ENCODE results near the gene SPATA6L. TPM values are rescaled to one million over a fixed set of nuclear protein-coding genes. Genes with fewer than 3 reads are reported as not detected.

Gene SPATA6L
- total and polyA plus RNA-seq, 2 experiments from 2014 or later, result 0.65 to 0.69 TPM

GRCh38 chr9:4677392-4677791, 11.1 kb upstream of the SPATA6L start:
- Histone ChIP-seq H3K4me3 (no peak overlapping the region), H3K9ac (no peak overlapping the region), H3K4me2 (ENCODE audit: unreplicated experiment) (no peak overlapping the region), H3K27ac (no peak overlapping the region), H3F3A (ENCODE audit: insufficient read depth) (peaks cover 37% of the 10 kb centered on the region), H3K36me3 (ENCODE audit: low read depth) (no peaks in the 10 kb centered on the region), H3K79me2 (ENCODE audit: insufficient read depth) (peaks cover 29% of the 10 kb centered on the region), H4K20me1 (ENCODE audit: insufficient read depth) (no peaks in the 10 kb centered on the region), H3K27me3 (replicated peaks; ENCODE audit: insufficient read depth) (no peaks in the 10 kb centered on the region), H2AFZ (no peak overlapping the region), H3K9me3 (ENCODE audit: low read depth) (no peaks in the 10 kb centered on the region), H3K4me1 (ENCODE audit: insufficient read depth) (peaks cover 32% of the 10 kb centered on the region), H3K9me2 (ENCODE audit: insufficient read depth) (no peaks in the 10 kb centered on the region)
- 78 to 85% methylated on average over 3 of the region's 3 CpGs for WGBS, 2 experiments (ENCODE audit: low coverage in 1 of 2, low lambda C conversion rate in 2 of 2, missing lambda C conversion rate in 2 of 2)
- TF ChIP-seq EZH2phosphoT487 (IDR thresholded peaks at IDR 0.05; ENCODE audit: insufficient read depth, low read depth) (no peak), EZH2 (IDR thresholded peaks at IDR 0.05; ENCODE audit: insufficient read depth, poor library complexity, severe bottlenecking) (no peak)
- no peak for DNase-seq
- in situ Hi-C loops (cut with MboI), result no loop called here

DNA sequence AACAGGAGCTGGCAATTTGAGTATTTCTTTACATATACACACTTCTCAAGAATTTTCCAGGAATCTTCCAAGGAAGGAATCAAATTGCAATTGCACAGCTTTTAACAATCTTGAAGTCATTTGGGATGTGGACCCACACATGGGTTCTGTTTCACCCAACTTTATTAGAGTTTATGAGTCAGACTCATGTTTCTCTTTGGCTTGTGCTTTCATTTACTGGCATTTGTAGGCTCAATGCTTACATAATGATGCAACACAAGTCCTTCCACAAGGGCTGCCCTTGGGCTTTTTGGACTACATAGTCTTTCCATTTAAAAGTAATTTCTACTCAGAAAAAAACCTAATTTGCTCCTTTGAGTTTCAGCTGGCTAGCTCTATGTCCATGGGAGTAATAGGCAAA, 8.5 kb upstream of the SPATA6L start:
- 0 out of 2 replicates have a peak overlapping the region, but pooled peaks have one; percentile 19 for H3K4me3 ChIP-seq
- H3K4me1 ChIP-seq (ENCODE audit: insufficient read depth), result peaks cover 23% of the 10 kb centered on the region
- peak overlapping the region; percentile 29 for H3K4me2 ChIP-seq (ENCODE audit: unreplicated experiment)
- peak; percentile 93 for DNase-seq
- no peaks in the 10 kb centered on the region for H3K9me2 ChIP-seq (ENCODE audit: insufficient read depth)
- H3F3A ChIP-seq (ENCODE audit: insufficient read depth), result peaks cover 20% of the 10 kb centered on the region
- H4K20me1 ChIP-seq (ENCODE audit: insufficient read depth), result no peaks in the 10 kb centered on the region
- H3K27ac ChIP-seq, result peak overlapping the region; percentile 66
- H3K79me2 ChIP-seq (ENCODE audit: insufficient read depth), result peaks cover 3% of the 10 kb centered on the region
- in situ Hi-C loops (cut with MboI), result no loop called here
- no peaks in the 10 kb centered on the region for H3K36me3 ChIP-seq (ENCODE audit: low read depth)
- no peaks in the 10 kb centered on the region for H3K27me3 ChIP-seq (replicated peaks; ENCODE audit: insufficient read depth)
- TF ChIP-seq EZH2 (IDR thresholded peaks at IDR 0.05; ENCODE audit: insufficient read depth, poor library complexity, severe bottlenecking) (no peak), EZH2phosphoT487 (IDR thresholded peaks at IDR 0.05; ENCODE audit: insufficient read depth, low read depth) (no peak)
- H3K9ac ChIP-seq, result peak overlapping the region; percentile 5; the same call in 1 of the 2 replicates
- H3K9me3 ChIP-seq (ENCODE audit: low read depth), result no peaks in the 10 kb centered on the region
- H2AFZ ChIP-seq, result peak overlapping the region; percentile 39; the same call in 1 of the 2 replicates

DNA sequence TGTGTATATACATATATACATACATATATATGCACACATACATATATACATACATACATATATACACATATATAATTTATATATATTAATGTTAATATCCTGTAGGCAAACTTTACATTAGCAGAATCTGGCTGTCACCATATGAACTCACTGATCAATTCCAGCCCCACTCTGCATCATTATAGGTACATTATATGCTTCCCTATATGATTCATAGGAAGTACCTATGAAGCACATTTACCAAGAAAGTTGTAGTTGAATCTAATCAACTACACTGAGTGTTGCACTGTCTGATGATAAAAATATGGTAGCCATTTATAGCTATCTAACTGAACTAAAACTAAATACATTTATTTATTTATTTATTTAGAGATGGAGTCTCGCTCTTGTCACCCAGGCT, 5.5 kb upstream of the SPATA6L start:
- WGBS, 2 experiments (ENCODE audit: low coverage in 1 of 2, low lambda C conversion rate in 2 of 2, missing lambda C conversion rate in 2 of 2), result 95 to 100% methylated on average over 1 of the region's 1 CpG
- peaks cover 13% of the 10 kb centered on the region for H3K4me1 ChIP-seq (ENCODE audit: insufficient read depth)
- no peak overlapping the region for H3K4me2 ChIP-seq (ENCODE audit: unreplicated experiment)
- no peak overlapping the region for H3K4me3 ChIP-seq
- peaks cover 10% of the 10 kb centered on the region for H3F3A ChIP-seq (ENCODE audit: insufficient read depth)
- H3K27ac ChIP-seq, result no peak overlapping the region
- in situ Hi-C loops (cut with MboI), result no loop called here
- no peak overlapping the region for H3K9ac ChIP-seq
- no peaks in the 10 kb centered on the region for H3K27me3 ChIP-seq (replicated peaks; ENCODE audit: insufficient read depth)
- H2AFZ ChIP-seq, result no peak overlapping the region
- no peaks in the 10 kb centered on the region for H3K9me2 ChIP-seq (ENCODE audit: insufficient read depth)
- no peaks in the 10 kb centered on the region for H3K9me3 ChIP-seq (ENCODE audit: low read depth)
- TF ChIP-seq EZH2phosphoT487 (IDR thresholded peaks at IDR 0.05; ENCODE audit: insufficient read depth, low read depth) (no peak), EZH2 (IDR thresholded peaks at IDR 0.05; ENCODE audit: insufficient read depth, poor library complexity, severe bottlenecking) (no peak)
- no peaks in the 10 kb centered on the region for H3K79me2 ChIP-seq (ENCODE audit: insufficient read depth)
- H4K20me1 ChIP-seq (ENCODE audit: insufficient read depth), result no peaks in the 10 kb centered on the region
- DNase-seq, result no peak
- H3K36me3 ChIP-seq (ENCODE audit: low read depth), result no peaks in the 10 kb centered on the region

DNA sequence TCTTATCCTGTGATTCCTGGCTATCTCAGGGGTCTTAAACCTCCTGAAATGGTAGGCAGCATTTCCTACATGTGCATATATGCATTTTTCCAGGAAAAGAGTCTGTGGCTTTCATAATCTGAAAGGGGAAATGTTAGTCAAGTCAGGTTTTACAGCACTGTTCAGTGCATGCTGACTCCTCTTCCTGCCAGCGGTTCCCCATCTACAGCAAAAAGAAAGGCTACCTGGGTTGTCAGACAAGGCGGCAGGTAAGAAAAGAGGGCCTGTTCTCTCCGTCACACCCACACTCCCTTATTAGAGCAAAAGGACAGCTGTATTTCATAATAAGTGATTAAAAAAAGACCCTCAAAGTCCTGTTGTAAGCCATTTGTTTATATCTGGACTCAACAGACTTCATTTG, 4.3 kb upstream of the SPATA6L start:
- Histone ChIP-seq H3K79me2 (ENCODE audit: insufficient read depth) (no peaks in the 10 kb centered on the region), H3K27ac (no peak overlapping the region), H3K9ac (no peak overlapping the region), H3K4me3 (no peak overlapping the region), H3K9me2 (ENCODE audit: insufficient read depth) (no peaks in the 10 kb centered on the region), H3K4me1 (ENCODE audit: insufficient read depth) (peaks cover 17% of the 10 kb centered on the region), H3K27me3 (replicated peaks; ENCODE audit: insufficient read depth) (no peaks in the 10 kb centered on the region), H2AFZ (no peak overlapping the region), H3K4me2 (ENCODE audit: unreplicated experiment) (no peak overlapping the region), H3K9me3 (ENCODE audit: low read depth) (no peaks in the 10 kb centered on the region), H3K36me3 (ENCODE audit: low read depth) (no peaks in the 10 kb centered on the region), H4K20me1 (ENCODE audit: insufficient read depth) (no peaks in the 10 kb centered on the region), H3F3A (ENCODE audit: insufficient read depth) (peaks cover 13% of the 10 kb centered on the region)
- no peak for TF ChIP-seq EZH2 (IDR thresholded peaks at IDR 0.05; ENCODE audit: insufficient read depth, poor library complexity, severe bottlenecking)
- TF ChIP-seq EZH2phosphoT487 (IDR thresholded peaks at IDR 0.05; ENCODE audit: insufficient read depth, low read depth), result no peak
- DNase-seq, result no peak
- in situ Hi-C loops (cut with MboI), result no loop called here
- 78 to 80% methylated on average over 3 of the region's 3 CpGs for WGBS, 2 experiments (ENCODE audit: low coverage in 1 of 2, low lambda C conversion rate in 2 of 2, missing lambda C conversion rate in 2 of 2)

DNA sequence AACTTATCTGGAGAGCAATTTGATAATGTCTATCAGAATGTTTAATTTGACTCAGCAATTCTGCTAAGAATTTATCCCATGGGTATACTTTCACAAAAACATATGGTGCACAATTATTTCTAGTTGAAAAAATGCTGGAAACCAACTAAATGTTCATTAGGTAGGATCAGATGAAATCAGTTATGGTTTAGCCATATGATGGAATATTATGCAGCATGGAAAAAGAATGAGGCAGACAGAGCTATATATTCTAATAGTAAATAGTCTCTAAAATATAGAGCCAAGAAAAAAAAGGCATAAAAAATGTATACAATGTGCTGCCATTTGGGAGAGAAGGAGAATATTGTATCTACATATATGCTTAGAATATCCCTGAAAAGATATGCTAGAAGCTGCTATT, 3.6 kb upstream of the SPATA6L start:
- H3K36me3 ChIP-seq (ENCODE audit: low read depth), result no peaks in the 10 kb centered on the region
- TF ChIP-seq EZH2phosphoT487 (IDR thresholded peaks at IDR 0.05; ENCODE audit: insufficient read depth, low read depth) (no peak), EZH2 (IDR thresholded peaks at IDR 0.05; ENCODE audit: insufficient read depth, poor library complexity, severe bottlenecking) (no peak)
- H3K9me2 ChIP-seq (ENCODE audit: insufficient read depth), result no peaks in the 10 kb centered on the region
- peaks cover 15% of the 10 kb centered on the region for H3F3A ChIP-seq (ENCODE audit: insufficient read depth)
- no peak overlapping the region for H3K9ac ChIP-seq
- no peaks in the 10 kb centered on the region for H3K27me3 ChIP-seq (replicated peaks; ENCODE audit: insufficient read depth)
- H3K9me3 ChIP-seq (ENCODE audit: low read depth), result no peaks in the 10 kb centered on the region
- no peak overlapping the region for H2AFZ ChIP-seq
- H3K27ac ChIP-seq, result no peak overlapping the region
- no peak overlapping the region for H3K4me3 ChIP-seq
- H3K4me2 ChIP-seq (ENCODE audit: unreplicated experiment), result no peak overlapping the region
- in situ Hi-C loops (cut with MboI), result no loop called here
- no peaks in the 10 kb centered on the region for H3K79me2 ChIP-seq (ENCODE audit: insufficient read depth)
- H4K20me1 ChIP-seq (ENCODE audit: insufficient read depth), result no peaks in the 10 kb centered on the region
- peaks cover 16% of the 10 kb centered on the region for H3K4me1 ChIP-seq (ENCODE audit: insufficient read depth)
- no peak for DNase-seq
